Measurements from ENCODE around the gene FAM219B.
"Not testable (repeated sequence)": the region's sequence is repeated elsewhere in the genome, so short reads cannot be mapped to it uniquely, and the experiment has no call there.

Gene FAM219B

GRCh38 chr15:74902295-74903075 lies 4.2 kb downstream of the FAM219B start:
- DNase-seq, result no peak

GRCh38 chr15:74901612-74902063 lies 5.0 kb downstream of the FAM219B start:
- peak; percentile 42 for DNase-seq

DNA sequence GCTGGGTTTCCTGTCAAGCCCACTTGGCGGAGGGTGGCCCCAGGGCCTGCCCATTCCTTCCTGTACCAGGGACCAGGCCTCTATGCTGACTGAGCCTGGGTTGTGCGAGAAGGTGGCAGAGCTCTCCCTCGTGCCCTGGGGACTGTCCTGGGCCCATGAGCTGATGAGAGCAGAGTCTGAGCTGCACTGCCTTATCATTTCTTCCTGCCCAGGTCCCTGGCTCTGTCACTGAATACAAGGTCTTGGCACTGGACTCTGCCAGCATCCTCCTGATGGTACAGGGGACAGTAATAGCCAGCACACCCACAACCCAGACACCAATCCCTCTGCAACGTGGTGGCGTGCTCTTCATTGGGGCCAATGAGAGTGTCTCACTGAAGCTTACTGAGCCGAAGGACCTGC lies 9.3 kb downstream of the FAM219B start:
- DNase-seq, result no peak

DNA sequence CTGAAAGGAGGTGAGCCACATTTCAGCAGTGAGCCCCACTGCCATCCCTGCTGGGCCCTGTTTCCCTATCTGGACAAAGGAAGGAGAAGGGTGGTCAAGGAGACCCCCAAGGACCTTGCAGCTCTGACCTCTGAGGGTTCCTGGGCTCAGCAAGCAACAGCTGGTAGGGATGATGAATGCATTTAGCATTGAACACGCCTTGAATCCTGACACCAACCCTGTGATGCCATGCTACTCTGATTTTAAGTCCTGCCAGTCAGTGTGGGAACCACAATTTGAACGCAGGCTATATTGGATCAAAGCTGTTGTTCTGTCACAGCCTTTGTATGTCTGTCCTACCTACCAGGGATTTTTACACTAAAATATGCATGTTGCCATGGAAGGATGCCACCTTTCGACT lies 10.3 kb downstream of the FAM219B start:
- no peak for DNase-seq

DNA sequence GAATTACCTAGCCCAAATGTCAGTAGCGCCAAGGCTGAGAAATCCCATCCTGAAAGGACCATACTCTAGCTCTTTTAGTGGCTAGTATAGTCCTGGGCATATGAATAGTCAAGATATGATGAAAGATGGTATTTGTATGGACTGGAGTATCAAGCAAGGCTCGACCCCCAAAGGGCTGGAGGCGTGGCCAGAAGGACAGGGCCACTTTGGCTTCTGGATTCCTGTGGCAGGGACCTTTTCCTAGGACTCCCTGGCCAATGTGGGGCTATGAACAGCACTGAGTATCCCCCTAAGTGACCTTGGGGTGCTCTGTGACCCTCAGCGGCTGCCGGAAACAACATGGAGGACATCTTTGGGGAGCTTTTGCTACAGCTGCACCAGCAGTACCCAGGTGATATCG lies 10.8 kb downstream of the FAM219B start:
- DNase-seq, result no peak

DNA sequence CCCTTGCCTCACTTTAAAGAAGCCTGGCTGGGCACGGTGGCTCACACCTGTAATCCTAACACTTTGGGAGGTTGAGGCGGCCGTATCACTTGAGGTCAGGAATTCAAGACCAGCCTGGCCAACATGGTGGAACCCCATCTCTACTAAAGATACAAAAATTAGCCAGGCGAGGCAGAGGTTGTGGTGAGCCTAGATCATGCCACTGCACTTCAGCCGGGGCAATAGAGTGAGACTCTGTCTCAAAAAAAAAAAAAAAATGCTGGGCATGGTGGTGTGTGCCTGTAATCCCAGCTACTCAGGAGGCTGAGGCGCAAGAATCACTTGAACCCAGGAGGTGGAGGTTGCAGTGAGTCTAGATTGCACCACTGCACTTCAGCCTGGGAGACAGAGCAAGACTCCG lies 12.3 kb downstream of the FAM219B start:
- not testable (repeated sequence) for DNase-seq

GRCh38 chr15:74893627-74894026 lies 13.0 kb downstream of the FAM219B start:
- no peak for DNase-seq

- DNase-seq, result no peak
Measured at GRCh38 chr15:74892931-74893330, 13.7 kb downstream of the FAM219B start.

DNA sequence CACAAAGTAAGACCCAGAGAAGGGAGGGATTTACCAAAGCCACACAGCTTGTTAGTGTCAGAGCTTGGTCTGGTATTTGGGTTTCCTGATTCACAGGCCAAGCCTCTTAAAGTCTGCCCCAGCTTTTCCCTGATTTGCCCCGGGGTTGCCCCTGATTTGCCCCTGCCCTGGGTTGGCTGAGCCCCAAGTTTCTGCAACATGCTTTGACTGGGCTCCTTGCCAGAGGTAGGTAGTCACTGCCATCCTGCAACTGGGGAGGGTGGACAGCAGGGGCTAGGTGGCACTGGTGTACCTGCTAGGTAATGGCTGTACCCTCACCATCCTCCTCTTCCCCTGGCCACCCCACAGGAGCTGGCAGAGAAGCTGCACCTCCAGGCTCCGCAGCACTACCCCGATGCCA lies 14.3 kb downstream of the FAM219B start:
- no peak for DNase-seq

DNA sequence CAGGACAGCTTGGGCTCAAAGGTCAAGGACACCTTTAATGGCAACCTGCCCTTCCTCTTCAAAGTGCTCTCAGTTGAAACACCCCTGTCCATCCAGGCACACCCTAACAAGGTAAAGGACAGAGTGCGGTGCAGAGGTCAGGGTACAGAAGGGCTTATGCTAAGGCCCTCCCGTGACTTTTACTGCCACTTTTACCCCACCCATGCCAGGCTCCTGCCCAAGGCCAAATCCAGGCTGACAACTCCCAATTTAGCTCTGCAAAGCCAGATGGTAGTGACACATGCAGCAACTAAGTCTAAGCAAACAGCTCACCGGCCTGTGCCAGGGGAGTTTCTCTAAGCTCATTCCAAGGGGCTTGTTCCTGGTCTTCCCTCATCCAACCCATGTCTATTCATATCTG lies 15.2 kb downstream of the FAM219B start:
- no peak for DNase-seq

- no peak for DNase-seq
Measured at GRCh38 chr15:74890665-74890960, 16.0 kb downstream of the FAM219B start.

- DNase-seq, result peak; percentile 77
Measured at GRCh38 chr15:74889883-74890664, 16.6 kb downstream of the FAM219B start, which contains the start of gene MPI. Gene MPI, plus strand, starts transcription at chr15:74890042. Its CDS starts 32 bp downstream, at chr15:74890074.

DNA sequence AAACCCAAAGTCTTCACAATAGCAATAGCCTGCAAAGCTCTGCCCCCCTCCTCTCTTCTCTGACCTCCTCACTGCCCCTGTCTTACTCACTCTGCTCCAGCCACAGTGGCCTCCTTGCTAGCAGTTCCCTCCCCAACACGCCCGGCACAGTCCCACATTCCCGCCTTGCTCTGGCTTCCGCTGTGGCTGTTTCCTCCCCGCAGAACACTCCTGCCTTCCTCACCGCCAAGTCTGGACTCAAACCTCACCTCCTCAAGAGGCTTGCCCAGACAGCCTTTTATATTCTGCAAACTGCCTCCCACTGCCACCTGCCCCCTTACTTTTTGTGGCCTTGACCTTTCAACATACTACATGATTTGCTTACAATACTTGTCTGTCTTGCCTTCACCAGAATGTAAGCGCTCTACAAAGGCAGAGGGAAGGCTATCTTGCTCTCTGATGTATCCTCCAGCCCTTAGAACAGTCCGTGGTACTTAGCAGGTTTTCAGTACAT lies 17.2 kb downstream of the FAM219B start:
- peak; percentile 35 for DNase-seq

- DNase-seq, result no peak
Measured at GRCh38 chr15:74888716-74889115, 17.9 kb downstream of the FAM219B start.

GRCh38 chr15:74887537-74888193 lies 19.0 kb downstream of the FAM219B start:
- not testable (repeated sequence) for DNase-seq

GRCh38 chr15:74885461-74885860 lies 21.2 kb downstream of the FAM219B start:
- DNase-seq, result no peak

DNA sequence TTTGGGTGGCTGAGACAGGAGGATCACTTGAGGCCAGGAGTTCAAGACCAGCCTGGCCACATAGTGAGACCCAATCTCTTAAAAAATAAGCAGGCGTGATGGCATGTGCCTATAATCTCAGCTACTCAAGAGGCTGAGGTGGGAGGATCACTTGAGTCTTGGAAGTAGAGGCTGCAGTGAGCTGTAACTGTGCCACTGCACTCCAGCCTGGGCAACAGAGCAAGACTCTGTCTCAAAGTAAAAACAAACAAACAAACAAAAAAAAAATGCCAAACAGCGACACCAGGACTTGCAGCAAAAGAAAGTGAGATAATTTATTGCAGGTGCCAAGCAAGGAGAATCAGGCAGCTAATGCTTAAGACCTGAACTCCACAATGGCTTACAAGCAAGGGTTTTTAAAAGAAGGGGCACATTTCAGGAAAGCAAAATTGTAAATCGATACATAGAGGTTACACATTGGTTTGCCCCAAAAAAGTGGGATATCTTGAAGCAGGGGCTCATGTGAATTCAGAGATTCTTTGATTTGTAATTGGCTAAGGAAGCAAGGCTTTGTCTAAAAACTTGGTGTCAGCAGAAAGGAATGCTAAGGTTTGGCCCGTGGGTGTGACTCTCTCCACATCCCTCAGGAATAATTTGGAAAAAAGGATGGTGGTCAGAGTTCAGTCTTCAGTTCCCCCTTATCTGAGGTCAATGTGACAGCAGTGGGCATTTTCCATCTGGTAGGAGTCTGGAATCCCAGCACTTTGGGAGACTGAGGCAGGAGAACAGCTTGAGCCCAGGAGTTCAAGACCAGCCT lies 22.0 kb downstream of the FAM219B start:
- DNase-seq, result peak; percentile 26

GRCh38 chr15:74882528-74882927 lies 24.1 kb downstream of the FAM219B start:
- no peak for DNase-seq

DNA sequence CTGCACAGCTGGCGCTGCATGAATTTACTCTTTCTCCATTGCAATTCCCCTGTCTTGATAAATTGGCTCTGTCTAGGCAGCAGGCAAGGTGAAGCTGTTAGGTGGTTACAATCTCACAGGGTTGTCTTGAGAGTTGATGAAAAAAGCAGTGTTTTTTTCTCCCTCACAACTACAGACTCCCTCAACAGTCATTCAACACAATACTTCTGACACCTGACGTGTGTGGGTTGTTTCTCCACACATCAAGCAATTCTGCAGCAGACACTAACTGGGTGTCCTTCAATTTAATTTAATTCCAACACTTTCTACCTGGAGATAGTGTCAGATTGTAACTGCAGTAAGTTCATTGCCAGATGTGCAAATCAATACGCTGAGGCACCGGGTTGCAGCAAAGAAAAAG lies 28.4 kb downstream of the FAM219B start:
- DNase-seq, result no peak

DNA sequence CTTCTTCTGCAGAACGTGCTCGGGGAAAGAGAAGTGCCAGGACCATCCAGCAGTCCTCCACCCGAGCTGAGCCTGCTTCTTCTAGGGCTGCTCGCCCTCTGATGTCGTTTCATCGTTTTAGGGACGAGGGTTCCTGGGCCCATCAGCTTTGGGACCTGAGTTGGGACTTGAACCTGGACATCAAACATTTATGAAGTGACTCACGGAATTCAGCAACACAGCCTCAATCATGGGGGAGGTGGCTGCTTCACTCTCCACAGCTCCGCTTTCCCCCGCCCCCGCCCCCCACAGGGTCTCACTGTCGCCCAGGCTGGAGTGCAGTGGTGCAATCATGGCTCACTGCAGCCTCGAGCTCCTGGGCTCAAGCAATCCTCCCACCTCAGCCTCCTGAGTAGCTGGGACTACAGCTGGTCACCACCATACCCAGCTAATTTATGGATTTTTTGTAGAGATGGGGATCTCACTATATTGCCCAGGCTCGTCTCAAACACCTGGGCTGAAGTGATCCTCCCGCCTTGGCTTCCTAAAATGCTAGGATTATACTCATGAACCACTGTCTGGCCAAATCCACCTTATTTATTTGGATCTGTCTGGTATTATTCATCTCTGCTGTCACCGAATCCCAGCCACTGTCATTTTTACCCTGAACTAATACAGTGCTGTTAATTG lies 32.8 kb downstream of the FAM219B start:
- peak; percentile 41 for DNase-seq

GRCh38 chr15:74873036-74873755 lies 33.5 kb downstream of the FAM219B start, which contains the start of gene SCAMP2:
Gene SCAMP2, minus strand, starts transcription at chr15:74873365. Its CDS starts 110 bp downstream, at chr15:74873255.
- peak; percentile 95 for DNase-seq

Data from fibroblast of skin of abdomen (primary cell).